CD14-positive monocyte (primary cell): ENCODE data around the gene ZNF536. TPM values are rescaled to one million over a fixed set of nuclear protein-coding genes. Genes with fewer than 3 reads are reported as not detected.

Experiments
- DNase-seq, 3 donors: peaks; one replicate each; pipeline ENCODE4 v3.0.0-alpha.2; 2011 to 2022
- H2AFZ ChIP-seq: 2 replicates; pipeline ENCODE4 v1.6.0; 2012; ENCODE audit warnings: mild to moderate bottlenecking, low read depth, low read length, inconsistent platforms; ENCODE audit not compliant: insufficient read depth, poor library complexity, severe bottlenecking
- H3K27ac ChIP-seq, 2 donors: 1 replicate in 1 of 2; 2 replicates in 1 of 2; pipeline ENCODE4 v1.5.1; 2012 to 2013; ENCODE audit warnings: low read length in 2 of 2, control low read depth in 1 of 2, inconsistent platforms in 1 of 2, low read depth in 1 of 2, mild to moderate bottlenecking in 1 of 2
- H3K27me3 ChIP-seq, 2 donors: one replicate each; pipeline versions ENCODE4 v1.6.0 to v1.6.1; 2011 to 2013; ENCODE audit warnings: low read length in 2 of 2; ENCODE audit not compliant: control insufficient read depth in 2 of 2, insufficient read depth in 2 of 2
- H3K36me3 ChIP-seq, 2 donors: replicated peaks in 1 of 2; 1 replicate in 1 of 2; 2 replicates in 1 of 2; pipeline versions ENCODE4 v1.5.1 to v1.6.1; 2012 to 2013; ENCODE audit warnings: low read length in 2 of 2, control low read depth in 1 of 2, inconsistent platforms in 1 of 2, mild to moderate bottlenecking in 1 of 2; ENCODE audit not compliant: insufficient read depth in 2 of 2, control insufficient read depth in 1 of 2
- H3K4me1 ChIP-seq, 2 donors: 1 replicate in 1 of 2; 2 replicates in 1 of 2; pipeline versions ENCODE4 v1.5.1 to v1.6.1; 2012 to 2013; ENCODE audit warnings: low read length in 2 of 2, control low read depth in 1 of 2, inconsistent platforms in 1 of 2, mild to moderate bottlenecking in 1 of 2, moderate library complexity in 1 of 2; ENCODE audit not compliant: insufficient read depth in 2 of 2, control insufficient read depth in 1 of 2
- H3K4me2 ChIP-seq: replicated peaks from 2 replicates; pipeline ENCODE3; 2012; ENCODE audit warnings: low read length, moderate library complexity, mild to moderate bottlenecking; ENCODE audit not compliant: poor library complexity, severe bottlenecking; ENCODE audit errors: extremely low read depth
- H3K4me3 ChIP-seq, 3 experiments: fragments of 200-600 bp in 1 of 3; sonication (generic) in 1 of 3; replicated peaks in 1 of 3; 1 replicate in 2 of 3; 2 replicates in 1 of 3; pipeline ENCODE4 v1.5.1; 2011 to 2013; ENCODE audit warnings: low read length in 3 of 3, mild to moderate bottlenecking in 3 of 3, control low read depth in 2 of 3, low read depth in 2 of 3, inconsistent platforms in 1 of 3, moderate library complexity in 1 of 3
- H3K79me2 ChIP-seq: 2 replicates; pipeline ENCODE4 v1.6.0; 2012; ENCODE audit warnings: mild to moderate bottlenecking, control low read depth, inconsistent platforms, low read length, moderate library complexity; ENCODE audit not compliant: insufficient read depth
- H3K9ac ChIP-seq: 2 replicates; pipeline ENCODE4 v1.6.0; 2017; ENCODE audit warnings: low read length, mild to moderate bottlenecking; ENCODE audit not compliant: insufficient read depth, poor library complexity, severe bottlenecking
- H3K9me3 ChIP-seq, 2 donors: replicated peaks in 1 of 2; 1 replicate in 1 of 2; 2 replicates in 1 of 2; pipeline versions ENCODE4 v1.5.1 to v1.6.1; 2012 to 2013; ENCODE audit warnings: low read length in 2 of 2, control low read depth in 1 of 2; ENCODE audit not compliant: control insufficient read depth in 1 of 2, insufficient read depth in 1 of 2
- H4K20me1 ChIP-seq: 2 replicates; pipeline ENCODE4 v1.6.0; 2012; ENCODE audit warnings: mild to moderate bottlenecking, low read length, control low read depth, moderate library complexity; ENCODE audit not compliant: insufficient read depth
- H3K27ac Mint-ChIP-seq, 7 donors: one replicate each; pipeline ENCODE4 v1.8.0; 2020; ENCODE audit warnings: mild to moderate bottlenecking in 7 of 7, mixed read lengths in 7 of 7, moderate library complexity in 6 of 7, inconsistent platforms in 2 of 7
- H3K27me3 Mint-ChIP-seq, 3 donors: one replicate each; pipeline ENCODE4 v1.8.0; 2021 to 2022; ENCODE audit warnings: low read depth in 3 of 3, mild to moderate bottlenecking in 3 of 3, mixed read lengths in 3 of 3, moderate library complexity in 3 of 3, inconsistent platforms in 1 of 3
- H3K36me3 Mint-ChIP-seq, 2 donors: one replicate each; pipeline ENCODE4 v1.8.0; 2020; ENCODE audit warnings: mixed read lengths in 2 of 2, inconsistent platforms in 1 of 2, mild to moderate bottlenecking in 1 of 2
- H3K4me1 Mint-ChIP-seq: one replicate; pipeline ENCODE4 v1.8.0; 2020; ENCODE audit warnings: mild to moderate bottlenecking, mixed read lengths
- H3K4me3 Mint-ChIP-seq, 2 donors: one replicate each; pipeline ENCODE4 v1.8.0; 2020; ENCODE audit warnings: mild to moderate bottlenecking in 2 of 2, mixed read lengths in 2 of 2, moderate library complexity in 1 of 2
- H3K9me3 Mint-ChIP-seq, 7 donors: one replicate each; pipeline ENCODE4 v1.8.0; 2020 to 2022; ENCODE audit warnings: mixed read lengths in 7 of 7, mild to moderate bottlenecking in 6 of 7, moderate library complexity in 6 of 7, inconsistent platforms in 2 of 7
- WGBS: methylation state at CpG from one replicate; pipeline ENCODE4 v1.1.5; 2013; ENCODE audit warnings: missing lambda C conversion rate; ENCODE audit not compliant: insufficient coverage; 5-methylcytosine and 5-hydroxymethylcytosine counted together
- intact Hi-C, 2 donors: fragments of 100-400 bp; cut with micrococcal nuclease; formaldehyde crosslinking; loops; one replicate each; pipeline versions ENCODE4 v1.15.0 to v1.15.1; 2023
- polyA plus RNA-seq, 3 donors: library from polyadenylated mRNA; depleted of rRNA in 1 of 3; unstranded in 2 of 3; stranded (reverse) in 1 of 3; fragments of 300-500 nt in 2 of 3; fragments of >200 nt in 1 of 3; fragmentation: Illumina TruSeq in 2 of 3; gene quantifications; 1 replicate in 2 of 3; 2 replicates in 1 of 3; pipeline ENCODE4 v1.2.3, GENCODE V29; 2012 to 2021
- TF ChIP-seq, protein P1 (sequence below): fragments of 200-600 bp; IDR thresholded peaks from one replicate; pipeline ENCODE4 v1.8.0; 2022; ENCODE audit warnings: antibody characterized with exemption, mild to moderate bottlenecking

Gene ZNF536
- polyA plus RNA-seq, 3 donors, result not detected

DNA sequence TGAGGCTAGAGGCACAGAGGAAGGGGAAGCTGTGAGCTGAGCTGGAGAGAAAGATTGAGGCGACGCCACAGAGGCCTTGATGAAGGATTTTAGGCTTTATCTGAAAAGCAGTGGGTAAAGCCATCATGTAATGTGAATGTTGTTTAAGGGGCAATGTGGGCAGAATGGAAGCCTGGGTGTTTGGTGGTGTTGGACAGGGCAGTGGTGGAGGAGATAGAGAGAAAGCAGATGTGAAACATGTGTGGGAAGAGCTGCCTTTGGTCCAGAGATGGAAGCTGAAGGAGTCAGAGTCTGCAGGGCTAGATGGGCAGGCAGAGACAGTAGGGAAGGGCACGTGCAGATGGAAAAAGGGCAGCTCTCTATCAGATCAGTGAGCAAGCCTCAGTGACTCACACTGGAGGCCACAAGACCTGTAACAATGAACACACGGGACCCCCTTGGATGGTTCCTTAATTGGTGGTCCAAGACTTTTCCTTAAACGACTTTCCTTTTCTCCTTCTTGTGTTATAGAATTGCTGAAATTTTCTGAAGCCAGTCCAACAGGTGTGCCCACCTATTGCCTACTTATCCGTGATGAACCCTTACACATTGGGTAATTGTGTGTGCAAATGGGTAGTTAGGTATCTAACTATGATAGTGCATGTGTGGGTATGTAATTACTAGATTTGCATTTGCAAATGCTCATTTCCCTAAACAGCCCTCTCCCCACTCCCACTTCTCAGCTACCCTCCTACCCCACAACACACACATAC is 21.7 kb downstream of the ZNF536 start:
- 81% methylated on average over 3 of the region's 6 CpGs for WGBS
- peaks cover 10 to 21% (median 10%) of the 10 kb centered on the region in 3 donors for H3K27me3 Mint-ChIP-seq
- intact Hi-C loops, result no loop called here
- H3K27ac Mint-ChIP-seq, result peak overlapping the region in 1 of 7 donors; percentile 43
- no peaks in the 10 kb centered on the region for H3K4me1 Mint-ChIP-seq
- H3K4me3 ChIP-seq, result no peak overlapping the region
- no peak for DNase-seq
- no peaks in the 10 kb centered on the region for H4K20me1 ChIP-seq
- no peaks in the 10 kb centered on the region for H3K36me3 ChIP-seq
- H2AFZ ChIP-seq, result no peak overlapping the region
- TF ChIP-seq, protein P1, sequence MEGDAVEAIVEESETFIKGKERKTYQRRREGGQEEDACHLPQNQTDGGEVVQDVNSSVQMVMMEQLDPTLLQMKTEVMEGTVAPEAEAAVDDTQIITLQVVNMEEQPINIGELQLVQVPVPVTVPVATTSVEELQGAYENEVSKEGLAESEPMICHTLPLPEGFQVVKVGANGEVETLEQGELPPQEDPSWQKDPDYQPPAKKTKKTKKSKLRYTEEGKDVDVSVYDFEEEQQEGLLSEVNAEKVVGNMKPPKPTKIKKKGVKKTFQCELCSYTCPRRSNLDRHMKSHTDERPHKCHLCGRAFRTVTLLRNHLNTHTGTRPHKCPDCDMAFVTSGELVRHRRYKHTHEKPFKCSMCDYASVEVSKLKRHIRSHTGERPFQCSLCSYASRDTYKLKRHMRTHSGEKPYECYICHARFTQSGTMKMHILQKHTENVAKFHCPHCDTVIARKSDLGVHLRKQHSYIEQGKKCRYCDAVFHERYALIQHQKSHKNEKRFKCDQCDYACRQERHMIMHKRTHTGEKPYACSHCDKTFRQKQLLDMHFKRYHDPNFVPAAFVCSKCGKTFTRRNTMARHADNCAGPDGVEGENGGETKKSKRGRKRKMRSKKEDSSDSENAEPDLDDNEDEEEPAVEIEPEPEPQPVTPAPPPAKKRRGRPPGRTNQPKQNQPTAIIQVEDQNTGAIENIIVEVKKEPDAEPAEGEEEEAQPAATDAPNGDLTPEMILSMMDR, result no peak
- H3K9me3 ChIP-seq, result no peaks in the 10 kb centered on the region
- peaks cover 0 to 4% (median 0%) of the 10 kb centered on the region in 7 donors for H3K9me3 Mint-ChIP-seq
- no peaks in the 10 kb centered on the region for H3K4me1 ChIP-seq
- H3K9ac ChIP-seq, result no peak overlapping the region
- H3K79me2 ChIP-seq, result no peaks in the 10 kb centered on the region
- no peaks in the 10 kb centered on the region for H3K27me3 ChIP-seq
- H3K36me3 Mint-ChIP-seq, result no peaks in the 10 kb centered on the region
- H3K4me2 ChIP-seq, result no peak overlapping the region
- H3K4me3 Mint-ChIP-seq, result peak overlapping the region in 1 of 2 donors; percentile 18
- H3K27ac ChIP-seq, result no peak overlapping the region

DNA sequence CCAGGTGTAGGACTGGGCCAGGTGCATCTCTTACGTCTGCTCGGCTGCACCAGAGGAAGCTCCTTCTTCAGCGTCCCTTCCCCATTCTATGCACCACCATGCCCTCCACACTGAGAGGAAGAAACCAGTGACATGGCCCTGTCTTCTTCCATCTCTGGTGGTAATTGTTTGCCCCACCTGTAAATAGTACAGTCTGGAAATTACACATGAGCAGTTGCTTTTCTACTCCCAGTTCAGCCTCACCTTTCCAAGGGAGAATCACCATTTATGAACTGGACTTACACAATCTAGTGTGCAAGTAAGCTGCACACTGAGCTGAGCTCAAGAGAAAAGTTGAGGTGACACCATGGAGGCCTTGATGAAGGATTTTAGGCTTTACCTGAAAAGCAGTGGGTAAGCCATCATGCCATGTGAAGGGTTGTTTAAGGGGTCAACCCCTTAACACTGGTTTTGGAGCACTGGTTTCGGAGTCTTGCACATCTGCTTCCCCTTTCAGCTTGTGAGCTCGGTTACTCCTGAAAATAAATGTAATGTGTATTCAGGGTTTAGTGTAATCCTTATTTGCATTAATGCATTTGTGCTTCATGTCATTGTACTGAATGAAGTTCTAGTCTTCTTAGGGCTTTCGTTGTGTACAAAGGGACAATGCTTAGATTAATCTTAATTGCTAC is 22.4 kb downstream of the ZNF536 start:
- H3K9ac ChIP-seq, result no peak overlapping the region
- no peaks in the 10 kb centered on the region for H3K4me1 ChIP-seq
- H3K4me2 ChIP-seq, result no peak overlapping the region
- H2AFZ ChIP-seq, result no peak overlapping the region
- H3K27ac ChIP-seq, result no peak overlapping the region
- no peaks in the 10 kb centered on the region for H3K79me2 ChIP-seq
- H3K9me3 ChIP-seq, result no peaks in the 10 kb centered on the region
- H3K4me1 Mint-ChIP-seq, result no peaks in the 10 kb centered on the region
- DNase-seq, result no peak
- H3K4me3 ChIP-seq, result no peak overlapping the region
- no peaks in the 10 kb centered on the region for H3K27me3 ChIP-seq
- H4K20me1 ChIP-seq, result no peaks in the 10 kb centered on the region
- peak overlapping the region in 1 of 7 donors; percentile 43 for H3K27ac Mint-ChIP-seq
- H3K4me3 Mint-ChIP-seq, result no peak overlapping the region
- no peaks in the 10 kb centered on the region for H3K36me3 ChIP-seq
- intact Hi-C loops, result no loop called here
- TF ChIP-seq, protein P1, result no peak
- WGBS, result 82% methylated on average over 4 of the region's 6 CpGs
- H3K9me3 Mint-ChIP-seq, result peaks cover 0 to 4% (median 0%) of the 10 kb centered on the region in 7 donors
- no peaks in the 10 kb centered on the region for H3K36me3 Mint-ChIP-seq
- H3K27me3 Mint-ChIP-seq, result peaks cover 8 to 19% (median 10%) of the 10 kb centered on the region in 3 donors
